HepG2 (cell line): ENCODE measurements around the gene HAGH. TPM values are rescaled to one million over a fixed set of nuclear protein-coding genes. Genes with fewer than 3 reads are reported as not detected.

Experiments
- ARNTL ChIP-seq: sonication (generic); formaldehyde crosslinking; IDR thresholded peaks from 2 replicates; pipeline ENCODE4 v1.4.0; 2020; ENCODE audit warnings: mild to moderate bottlenecking, missing genetic modification reagents
- KAT2B ChIP-seq: fragments of 150-350 bp; IDR thresholded peaks from 2 replicates; pipeline ENCODE4 v1.6.1; 2014; ENCODE audit warnings: low read depth, low read length, borderline replicate concordance
- RFXAP ChIP-seq: sonication (generic); formaldehyde crosslinking; IDR thresholded peaks from 2 replicates; pipeline ENCODE4 v1.4.0; 2020; ENCODE audit warnings: missing genetic modification reagents, borderline replicate concordance
- SP140L ChIP-seq: sonication (generic); formaldehyde crosslinking; IDR thresholded peaks from 2 replicates; pipeline ENCODE4 v1.4.0; 2020; ENCODE audit warnings: missing genetic modification reagents, borderline replicate concordance
- SSRP1 ChIP-seq: IDR thresholded peaks from 2 replicates; pipeline ENCODE4 v1.6.1; 2016; ENCODE audit warnings: control low read depth
- TBX2 ChIP-seq: sonication (generic); formaldehyde crosslinking; IDR thresholded peaks from 2 replicates; pipeline ENCODE4 v1.5.0; 2020; ENCODE audit warnings: missing genetic modification reagents, mild to moderate bottlenecking, borderline replicate concordance
- ZNF124 ChIP-seq: sonication (generic); formaldehyde crosslinking; IDR thresholded peaks from 2 replicates; pipeline ENCODE4 v1.4.0; 2020; ENCODE audit warnings: missing genetic modification reagents
- ZNF264 ChIP-seq: sonication (generic); formaldehyde crosslinking; IDR thresholded peaks from 2 replicates; pipeline ENCODE4 v1.4.0; 2020; ENCODE audit warnings: missing genetic modification reagents
- ZNF274 ChIP-seq: sonication (generic); formaldehyde crosslinking; IDR thresholded peaks from 2 replicates; pipeline ENCODE4 v1.5.1; 2020; ENCODE audit warnings: mild to moderate bottlenecking, missing genetic modification reagents
- ZNF3 ChIP-seq: IDR thresholded peaks from 2 replicates; pipeline ENCODE4 v1.7.0; 2017; ENCODE audit warnings: inconsistent platforms
- ZNF335 ChIP-seq: sonication (generic); formaldehyde crosslinking; IDR thresholded peaks from 2 replicates; pipeline ENCODE4 v1.4.0; 2020; ENCODE audit warnings: missing genetic modification reagents
- ZNF577 ChIP-seq: sonication (generic); formaldehyde crosslinking; IDR thresholded peaks from 2 replicates; pipeline ENCODE4 v1.4.0; 2020; ENCODE audit warnings: mild to moderate bottlenecking, low read depth, missing genetic modification reagents, borderline replicate concordance
- polyA plus RNA-seq, 8 experiments: library from polyadenylated mRNA; depleted of rRNA in 3 of 8; stranded (reverse) in 7 of 8; unstranded in 1 of 8; fragments of >200 nt; fragmentation: Illumina TruSeq in 4 of 8; extraction: Trizol in 4 of 8; gene quantifications; 2 replicates each; pipeline versions ENCODE4 v1.2.1 to v1.2.3, GENCODE V29; 2011 to 2016; ENCODE audit warnings: low read depth in 4 of 8, missing spikeins in 1 of 8, mixed read lengths in 1 of 8; ENCODE audit not compliant: insufficient read depth in 1 of 8
- total RNA-seq, 5 experiments: library from RNA; depleted of rRNA; stranded (reverse); fragments of >200 nt; fragmentation: Illumina TruSeq; extraction: Trizol; gene quantifications; 2 replicates each; pipeline ENCODE4 v1.2.3, GENCODE V29; 2016; ENCODE audit warnings: low read depth in 1 of 5
- TF ChIP-seq, protein P1 (sequence below): sonication (generic); formaldehyde crosslinking; IDR thresholded peaks from 2 replicates; pipeline ENCODE4 v1.4.0; 2020; ENCODE audit warnings: missing genetic modification reagents, mild to moderate bottlenecking, borderline replicate concordance
- TF ChIP-seq, protein P2 (sequence below): sonication (generic); formaldehyde crosslinking; IDR thresholded peaks from 2 replicates; pipeline ENCODE4 v1.5.0; 2020; ENCODE audit warnings: missing genetic modification reagents
- TF ChIP-seq, protein P3 (sequence below): sonication (generic); formaldehyde crosslinking; IDR thresholded peaks from 2 replicates; pipeline ENCODE4 v1.8.0; 2022; ENCODE audit warnings: mild to moderate bottlenecking, missing genetic modification reagents, borderline replicate concordance
- TF ChIP-seq, protein P4 (sequence below): sonication (generic); formaldehyde crosslinking; IDR thresholded peaks from 2 replicates; pipeline ENCODE4 v1.4.0; 2020; ENCODE audit warnings: missing genetic modification reagents, borderline replicate concordance
- TF ChIP-seq, protein P5 (sequence below): sonication (generic); formaldehyde crosslinking; IDR thresholded peaks from 2 replicates; pipeline ENCODE4 v1.4.0; 2020; ENCODE audit warnings: missing genetic modification reagents; ENCODE audit errors: not compliant biosample characterization

The HAGH gene
- total and polyA plus RNA-seq, 2 of the 13 experiments (the other 11 are each of a cell fraction or from before 2014, with no cell fraction given) = 70.4 to 95.4 TPM

DNA sequence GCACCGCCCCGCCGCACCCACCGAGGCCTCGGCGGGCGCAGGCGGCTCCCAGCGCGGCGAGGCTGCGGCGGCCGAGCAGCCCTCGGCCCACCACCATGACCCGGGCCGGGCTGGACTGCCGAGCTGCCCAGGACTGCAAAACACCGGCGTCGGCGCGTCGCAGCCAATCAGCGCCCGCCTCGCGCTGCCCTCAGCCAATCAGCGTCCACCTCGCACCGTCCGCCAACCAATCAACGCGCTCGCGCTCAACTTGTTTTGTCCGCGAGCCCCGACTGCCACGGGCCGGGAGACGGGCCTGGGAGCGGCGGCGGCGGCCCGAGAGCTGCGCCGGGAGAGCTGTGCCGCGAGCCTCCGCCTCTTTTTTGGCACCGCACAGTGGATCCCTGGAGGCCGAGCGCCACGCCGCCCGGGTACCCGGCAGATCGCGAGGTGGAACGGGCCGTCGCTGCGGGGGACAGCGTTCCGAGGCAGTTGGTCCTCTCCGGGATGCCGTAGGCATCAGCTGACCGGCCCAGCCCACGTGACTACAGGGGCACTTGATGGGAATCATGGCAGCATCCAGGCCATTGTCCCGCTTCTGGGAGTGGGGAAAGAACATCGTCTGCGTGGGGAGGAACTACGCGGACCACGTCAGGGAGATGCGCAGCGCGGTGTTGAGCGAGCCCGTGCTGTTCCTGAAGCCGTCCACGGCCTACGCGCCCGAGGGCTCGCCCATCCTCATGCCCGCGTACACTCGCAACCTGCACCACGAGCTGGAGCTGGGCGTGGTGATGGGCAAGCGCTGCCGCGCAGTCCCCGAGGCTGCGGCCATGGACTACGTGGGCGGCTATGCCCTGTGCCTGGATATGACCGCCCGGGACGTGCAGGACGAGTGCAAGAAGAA is at the start of gene HAGH, which contains the start of gene FAHD1 (continued):
- TF ChIP-seq, protein P1, sequence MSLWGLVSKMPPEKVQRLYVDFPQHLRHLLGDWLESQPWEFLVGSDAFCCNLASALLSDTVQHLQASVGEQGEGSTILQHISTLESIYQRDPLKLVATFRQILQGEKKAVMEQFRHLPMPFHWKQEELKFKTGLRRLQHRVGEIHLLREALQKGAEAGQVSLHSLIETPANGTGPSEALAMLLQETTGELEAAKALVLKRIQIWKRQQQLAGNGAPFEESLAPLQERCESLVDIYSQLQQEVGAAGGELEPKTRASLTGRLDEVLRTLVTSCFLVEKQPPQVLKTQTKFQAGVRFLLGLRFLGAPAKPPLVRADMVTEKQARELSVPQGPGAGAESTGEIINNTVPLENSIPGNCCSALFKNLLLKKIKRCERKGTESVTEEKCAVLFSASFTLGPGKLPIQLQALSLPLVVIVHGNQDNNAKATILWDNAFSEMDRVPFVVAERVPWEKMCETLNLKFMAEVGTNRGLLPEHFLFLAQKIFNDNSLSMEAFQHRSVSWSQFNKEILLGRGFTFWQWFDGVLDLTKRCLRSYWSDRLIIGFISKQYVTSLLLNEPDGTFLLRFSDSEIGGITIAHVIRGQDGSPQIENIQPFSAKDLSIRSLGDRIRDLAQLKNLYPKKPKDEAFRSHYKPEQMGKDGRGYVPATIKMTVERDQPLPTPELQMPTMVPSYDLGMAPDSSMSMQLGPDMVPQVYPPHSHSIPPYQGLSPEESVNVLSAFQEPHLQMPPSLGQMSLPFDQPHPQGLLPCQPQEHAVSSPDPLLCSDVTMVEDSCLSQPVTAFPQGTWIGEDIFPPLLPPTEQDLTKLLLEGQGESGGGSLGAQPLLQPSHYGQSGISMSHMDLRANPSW (CRISPR knock-in tag) = no peak; the same call in 1 of the 2 replicates
- TF ChIP-seq SSRP1 (CRISPR knock-in tag) (no peak), ZNF274 (CRISPR knock-in tag) (peak; percentile 94; the same call in 1 of the 2 replicates), ARNTL (peak; percentile 95), SP140L (CRISPR knock-in tag) (no peak), KAT2B (no peak), ZNF3 (no peak), RFXAP (peak; percentile 94), ZNF124 (CRISPR knock-in tag) (peak; percentile 69; the same call in 1 of the 2 replicates), ZNF264 (CRISPR knock-in tag) (no peak), ZNF577 (CRISPR knock-in tag) (no peak), TBX2 (CRISPR knock-in tag) (peak; percentile 95), ZNF335 (no peak; the same call in 1 of the 2 replicates)
- TF ChIP-seq, protein P2, sequence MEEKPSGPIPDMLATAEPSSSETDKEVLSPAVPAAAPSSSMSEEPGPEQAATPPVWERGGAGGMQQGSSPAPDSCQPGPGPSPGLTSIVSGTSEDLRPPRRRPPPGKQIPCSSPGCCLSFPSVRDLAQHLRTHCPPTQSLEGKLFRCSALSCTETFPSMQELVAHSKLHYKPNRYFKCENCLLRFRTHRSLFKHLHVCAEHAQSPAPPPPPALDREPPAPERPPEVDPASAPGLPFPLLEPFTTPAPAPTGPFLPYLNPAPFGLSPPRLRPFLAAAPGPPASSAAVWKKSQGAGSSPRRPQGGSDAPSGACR (CRISPR knock-in tag) = peak; percentile 92
- TF ChIP-seq, protein P3, sequence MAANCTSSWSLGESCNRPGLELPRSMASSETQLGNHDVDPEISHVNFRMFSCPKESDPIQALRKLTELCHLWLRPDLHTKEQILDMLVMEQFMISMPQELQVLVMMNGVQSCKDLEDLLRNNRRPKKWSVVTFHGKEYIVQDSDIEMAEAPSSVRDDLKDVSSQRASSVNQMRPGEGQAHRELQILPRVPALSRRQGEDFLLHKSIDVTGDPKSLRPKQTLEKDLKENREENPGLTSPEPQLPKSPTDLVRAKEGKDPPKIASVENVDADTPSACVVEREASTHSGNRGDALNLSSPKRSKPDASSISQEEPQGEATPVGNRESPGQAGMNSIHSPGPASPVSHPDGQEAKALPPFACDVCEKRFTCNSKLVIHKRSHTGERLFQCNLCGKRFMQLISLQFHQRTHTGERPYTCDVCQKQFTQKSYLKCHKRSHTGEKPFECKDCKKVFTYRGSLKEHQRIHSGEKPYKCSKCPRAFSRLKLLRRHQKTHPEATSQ (CRISPR knock-in tag) = no peak
- TF ChIP-seq, protein P4, sequence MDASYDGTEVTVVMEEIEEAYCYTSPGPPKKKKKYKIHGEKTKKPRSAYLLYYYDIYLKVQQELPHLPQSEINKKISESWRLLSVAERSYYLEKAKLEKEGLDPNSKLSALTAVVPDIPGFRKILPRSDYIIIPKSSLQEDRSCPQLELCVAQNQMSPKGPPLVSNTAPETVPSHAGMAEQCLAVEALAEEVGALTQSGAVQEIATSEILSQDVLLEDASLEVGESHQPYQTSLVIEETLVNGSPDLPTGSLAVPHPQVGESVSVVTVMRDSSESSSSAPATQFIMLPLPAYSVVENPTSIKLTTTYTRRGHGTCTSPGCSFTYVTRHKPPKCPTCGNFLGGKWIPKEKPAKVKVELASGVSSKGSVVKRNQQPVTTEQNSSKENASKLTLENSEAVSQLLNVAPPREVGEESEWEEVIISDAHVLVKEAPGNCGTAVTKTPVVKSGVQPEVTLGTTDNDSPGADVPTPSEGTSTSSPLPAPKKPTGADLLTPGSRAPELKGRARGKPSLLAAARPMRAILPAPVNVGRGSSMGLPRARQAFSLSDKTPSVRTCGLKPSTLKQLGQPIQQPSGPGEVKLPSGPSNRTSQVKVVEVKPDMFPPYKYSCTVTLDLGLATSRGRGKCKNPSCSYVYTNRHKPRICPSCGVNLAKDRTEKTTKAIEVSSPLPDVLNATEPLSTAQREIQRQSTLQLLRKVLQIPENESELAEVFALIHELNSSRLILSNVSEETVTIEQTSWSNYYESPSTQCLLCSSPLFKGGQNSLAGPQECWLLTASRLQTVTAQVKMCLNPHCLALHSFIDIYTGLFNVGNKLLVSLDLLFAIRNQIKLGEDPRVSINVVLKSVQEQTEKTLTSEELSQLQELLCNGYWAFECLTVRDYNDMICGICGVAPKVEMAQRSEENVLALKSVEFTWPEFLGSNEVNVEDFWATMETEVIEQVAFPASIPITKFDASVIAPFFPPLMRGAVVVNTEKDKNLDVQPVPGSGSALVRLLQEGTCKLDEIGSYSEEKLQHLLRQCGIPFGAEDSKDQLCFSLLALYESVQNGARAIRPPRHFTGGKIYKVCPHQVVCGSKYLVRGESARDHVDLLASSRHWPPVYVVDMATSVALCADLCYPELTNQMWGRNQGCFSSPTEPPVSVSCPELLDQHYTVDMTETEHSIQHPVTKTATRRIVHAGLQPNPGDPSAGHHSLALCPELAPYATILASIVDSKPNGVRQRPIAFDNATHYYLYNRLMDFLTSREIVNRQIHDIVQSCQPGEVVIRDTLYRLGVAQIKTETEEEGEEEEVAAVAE = peak; percentile 85; the same call in 1 of the 2 replicates
- TF ChIP-seq, protein P5, sequence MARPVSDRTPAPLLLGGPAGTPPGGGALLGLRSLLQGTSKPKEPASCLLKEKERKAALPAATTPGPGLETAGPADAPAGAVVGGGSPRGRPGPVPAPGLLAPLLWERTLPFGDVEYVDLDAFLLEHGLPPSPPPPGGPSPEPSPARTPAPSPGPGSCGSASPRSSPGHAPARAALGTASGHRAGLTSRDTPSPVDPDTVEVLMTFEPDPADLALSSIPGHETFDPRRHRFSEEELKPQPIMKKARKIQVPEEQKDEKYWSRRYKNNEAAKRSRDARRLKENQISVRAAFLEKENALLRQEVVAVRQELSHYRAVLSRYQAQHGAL (CRISPR knock-in tag) = peak; percentile 59
